SK-N-SH (cell line): ENCODE results near the gene DUSP10. TPM values are rescaled to one million over a fixed set of nuclear protein-coding genes. Genes with fewer than 3 reads are reported as not detected.

Experiments used
- CTCF ChIA-PET: fragments of 300-600, 350-600 bp; formaldehyde crosslinking; extraction: SDS; loops from one replicate; lab custom pipeline; 2021; lab: Yijun Ruan, JAX
- POLR2A ChIA-PET: fragments of 350-600 bp; sonication (Branson Sonifier 250); formaldehyde crosslinking; extraction: SDS; loops from one replicate; lab custom pipeline; 2020; ENCODE audit warnings: antibody characterized with exemption, inconsistent platforms; lab: Yijun Ruan, JAX
- DNase-seq: peaks from one replicate; pipeline ENCODE4 v3.0.0; 2012
- H2AFZ ChIP-seq: fragments of 200-600 bp; sonication (generic); 2 replicates; pipeline ENCODE4 v1.8.1; 2016; ENCODE audit warnings: antibody characterized with exemption, mild to moderate bottlenecking, low read depth
- H3F3A ChIP-seq: fragments of 200-600 bp; sonication (generic); replicated peaks from 2 replicates; pipeline ENCODE3; 2016; ENCODE audit warnings: antibody characterized with exemption, mild to moderate bottlenecking; ENCODE audit not compliant: insufficient read depth
- H3K27ac ChIP-seq, 2 experiments: fragments of 200-500 bp in 1 of 2; fragments of 200-600 bp in 1 of 2; sonication (Bioruptor generic) in 1 of 2; sonication (generic), shearing (Covaris generic) in 1 of 2; 2 replicates each; pipeline versions ENCODE4 v1.5.1 to v1.6.1; 2014 to 2016; ENCODE audit warnings: low read depth in 2 of 2, inconsistent platforms in 1 of 2, low read length in 1 of 2, mild to moderate bottlenecking in 1 of 2, mixed read lengths in 1 of 2
- H3K27me3 ChIP-seq: fragments of 200-600 bp; sonication (generic), shearing (Covaris generic); 2 replicates; pipeline ENCODE4 v1.6.1; 2016; ENCODE audit warnings: mixed run types; ENCODE audit not compliant: insufficient read depth
- H3K36me3 ChIP-seq, 2 experiments: fragments of 200-500 bp in 1 of 2; fragments of 200-600 bp in 1 of 2; sonication (Bioruptor generic) in 1 of 2; sonication (generic) in 1 of 2; replicated peaks in 1 of 2; 2 replicates each; pipeline versions ENCODE3 to v1.5.1; 2014 to 2016; ENCODE audit warnings: low read length in 1 of 2, mild to moderate bottlenecking in 1 of 2; ENCODE audit not compliant: insufficient read depth in 2 of 2, control insufficient read depth in 1 of 2
- H3K4me1 ChIP-seq, 2 experiments: fragments of 200-500 bp in 1 of 2; fragments of 200-600 bp in 1 of 2; sonication (Bioruptor generic) in 1 of 2; sonication (generic), shearing (Covaris generic) in 1 of 2; 2 replicates each; pipeline versions ENCODE4 v1.5.1 to v1.6.1; 2014 to 2016; ENCODE audit warnings: low read depth in 1 of 2, low read length in 1 of 2, mixed run types in 1 of 2; ENCODE audit not compliant: insufficient read depth in 2 of 2, control insufficient read depth in 1 of 2
- H3K4me2 ChIP-seq: fragments of 200-600 bp; sonication (generic), shearing (Covaris generic); 2 replicates; pipeline ENCODE4 v1.6.1; 2017; ENCODE audit warnings: mixed run types
- H3K4me3 ChIP-seq, 2 experiments: fragments of 200-500 bp in 1 of 2; fragments of 200-600 bp in 1 of 2; sonication (Bioruptor generic) in 1 of 2; sonication (generic), shearing (Covaris generic) in 1 of 2; 2 replicates each; pipeline versions ENCODE4 v1.5.1 to v1.8.1; 2014 to 2016; ENCODE audit warnings: low read depth in 2 of 2, inconsistent platforms in 1 of 2, low read length in 1 of 2, mild to moderate bottlenecking in 1 of 2, mixed read lengths in 1 of 2, moderate library complexity in 1 of 2
- H3K79me2 ChIP-seq: fragments of 200-600 bp; sonication (generic); 2 replicates; pipeline ENCODE4 v1.8.1; 2017; ENCODE audit warnings: mild to moderate bottlenecking; ENCODE audit not compliant: insufficient read depth
- H3K9ac ChIP-seq: fragments of 200-600 bp; sonication (generic); 2 replicates; pipeline ENCODE4 v1.6.1; 2017; ENCODE audit warnings: mixed run types
- H3K9me2 ChIP-seq: fragments of 200-600 bp; sonication (generic); 2 replicates; pipeline ENCODE4 v1.6.1; 2017; ENCODE audit warnings: mixed run types
- H3K9me3 ChIP-seq: fragments of 200-600 bp; sonication (generic); 2 replicates; pipeline ENCODE4 v1.6.1; 2017; ENCODE audit warnings: mixed run types, mild to moderate bottlenecking, moderate library complexity
- H4K20me1 ChIP-seq: fragments of 200-600 bp; sonication (generic); 2 replicates; pipeline ENCODE4 v1.6.1; 2017; ENCODE audit warnings: mild to moderate bottlenecking, mixed run types; ENCODE audit not compliant: insufficient read depth
- CHD2 ChIP-seq: fragments of 150-350 bp; IDR thresholded peaks from 2 replicates; pipeline ENCODE4 v1.6.1; 2018; ENCODE audit warnings: low read length; ENCODE audit not compliant: partially characterized antibody
- CTCF ChIP-seq: fragments of 200-600 bp; sonication (generic); IDR thresholded peaks from 2 replicates; pipeline ENCODE4 v1.6.1; 2017; ENCODE audit warnings: antibody characterized with exemption, mild to moderate bottlenecking, moderate library complexity
- FOXM1 ChIP-seq: IDR thresholded peaks from 2 replicates; pipeline ENCODE4 v1.4.0; 2012; ENCODE audit warnings: low read depth, mild to moderate bottlenecking
- GABPA ChIP-seq: IDR thresholded peaks from 2 replicates; pipeline ENCODE4 v1.4.0; 2012; ENCODE audit warnings: low read depth, mild to moderate bottlenecking
- GATA2 ChIP-seq: sonication (generic); formaldehyde crosslinking; IDR thresholded peaks from 2 replicates; pipeline ENCODE4 v1.5.0; 2020; ENCODE audit warnings: mild to moderate bottlenecking, missing genetic modification reagents
- IRF3 ChIP-seq: fragments of 150-350 bp; IDR thresholded peaks from 2 replicates; pipeline ENCODE4 v1.6.1; 2016; ENCODE audit warnings: mild to moderate bottlenecking, low read depth, low read length
- JUND ChIP-seq: IDR thresholded peaks from 2 replicates; pipeline ENCODE4 v1.4.0; 2012
- MXI1 ChIP-seq: IDR thresholded peaks from 2 replicates; pipeline ENCODE4 v1.6.1; 2012; ENCODE audit warnings: mild to moderate bottlenecking, low read depth, low read length, improper control_type of control experiment
- PBX3 ChIP-seq: IDR thresholded peaks from 2 replicates; pipeline ENCODE4; 2012
- POLR2AphosphoS5 ChIP-seq: IDR thresholded peaks from 2 replicates; pipeline ENCODE4 v1.6.1; 2012; ENCODE audit warnings: low read depth, low read length
- REST ChIP-seq: IDR thresholded peaks from 2 replicates; pipeline ENCODE4 v1.6.1; 2012; ENCODE audit warnings: mild to moderate bottlenecking, low read depth, low read length, moderate library complexity
- RFX5 ChIP-seq: IDR thresholded peaks from 2 replicates; pipeline ENCODE4 v1.6.1; 2012; ENCODE audit warnings: mild to moderate bottlenecking, improper control_type of control experiment, low read length
- TCF12 ChIP-seq: IDR thresholded peaks from 2 replicates; pipeline ENCODE4 v1.4.0; 2012
- TEAD4 ChIP-seq: IDR thresholded peaks from 2 replicates; pipeline ENCODE4 v1.4.0; 2012; ENCODE audit warnings: mild to moderate bottlenecking, borderline replicate concordance; ENCODE audit not compliant: insufficient read depth
- WGBS: methylation state at CpG from one replicate; pipeline ENCODE4 v1.1.6; 2017; ENCODE audit warnings: low lambda C conversion rate; 5-methylcytosine and 5-hydroxymethylcytosine counted together
- polyA plus RNA-seq, 3 experiments: library from polyadenylated mRNA; depleted of rRNA; stranded (reverse); fragments of >200 nt; gene quantifications; 2 replicates each; pipeline ENCODE4 v1.2.3, GENCODE V29; 2012

DUSP10 gene
- polyA plus RNA-seq, 1 of the 3 experiments (the other 2 are of a cell fraction), result 6.4 TPM

- CTCF ChIA-PET, result no interaction called here
- DNase-seq, result no peak
- H3K4me1 ChIP-seq, result no peaks in the 10 kb centered on the region
These were observed 42.0 kb upstream of the DUSP10 start for GRCh38 chr1:221783936-221784335.

GRCh38 chr1:221783437-221783836, 41.5 kb upstream of the DUSP10 start:
- no peaks in the 10 kb centered on the region for H3K9me2 ChIP-seq
- no peak overlapping the region for H3K4me3 ChIP-seq
- ChIA-PET CTCF (no interaction called here), POLR2A (no interaction called here)
- no peak for DNase-seq
- H3K9ac ChIP-seq, result no peak overlapping the region
- no peak overlapping the region for H3K4me2 ChIP-seq
- H3K79me2 ChIP-seq, result no peaks in the 10 kb centered on the region
- no peak overlapping the region for H3K27ac ChIP-seq
- 83% methylated on average over 6 of the region's 6 CpGs for WGBS
- no peaks in the 10 kb centered on the region for H3K27me3 ChIP-seq
- no peaks in the 10 kb centered on the region for H3K36me3 ChIP-seq
- no peak overlapping the region for H2AFZ ChIP-seq
- H3K4me1 ChIP-seq, result no peaks in the 10 kb centered on the region
- TF ChIP-seq GABPA (no peak), RFX5 (no peak), POLR2AphosphoS5 (no peak), TEAD4 (no peak), TCF12 (no peak), REST (no peak), IRF3 (no peak), GATA2 (CRISPR knock-in tag) (no peak), CTCF (no peak), JUND (no peak), CHD2 (no peak)
- TF ChIP-seq, all 33 proteins: peak for 0
- no peaks in the 10 kb centered on the region for H4K20me1 ChIP-seq
- H3F3A ChIP-seq, result no peaks in the 10 kb centered on the region
- no peaks in the 10 kb centered on the region for H3K9me3 ChIP-seq

More at GRCh38 chr1:221783936-221784335, 42.0 kb upstream of the DUSP10 start:
- 83% methylated on average over 3 of the region's 4 CpGs for WGBS
- no peaks in the 10 kb centered on the region for H3K9me2 ChIP-seq
- H3K9ac ChIP-seq, result no peak overlapping the region
- POLR2A ChIA-PET, result no interaction called here
- H3K79me2 ChIP-seq, result no peaks in the 10 kb centered on the region
- no peak overlapping the region for H3K4me2 ChIP-seq
- no peak overlapping the region for H2AFZ ChIP-seq
- no peaks in the 10 kb centered on the region for H3K36me3 ChIP-seq
- H3F3A ChIP-seq, result no peaks in the 10 kb centered on the region
- no peaks in the 10 kb centered on the region for H4K20me1 ChIP-seq
- H3K27ac ChIP-seq, result no peak overlapping the region
- TF ChIP-seq MXI1 (no peak), CTCF (no peak), PBX3 (no peak), FOXM1 (no peak)
- no peaks in the 10 kb centered on the region for H3K27me3 ChIP-seq
- H3K4me3 ChIP-seq, result no peak overlapping the region
- no peaks in the 10 kb centered on the region for H3K9me3 ChIP-seq
